Loucy (cell line): Measurements from ENCODE around the gene ARL5C.

Experiments
- H2AFZ ChIP-seq: fragments of 200-600 bp; sonication (generic); 2 replicates; pipeline ENCODE4 v1.6.0; 2016; ENCODE audit warnings: antibody characterized with exemption, mild to moderate bottlenecking, low read length, moderate library complexity
- H3F3A ChIP-seq: fragments of 200-600 bp; 2 replicates; pipeline ENCODE4 v1.6.0; 2016; ENCODE audit warnings: antibody characterized with exemption, low read depth, mild to moderate bottlenecking
- H3K27me3 ChIP-seq: fragments of 200-600 bp; sonication (generic); 2 replicates; pipeline ENCODE4 v1.6.1; 2014; ENCODE audit warnings: low read length, mild to moderate bottlenecking; ENCODE audit not compliant: insufficient read depth, poor library complexity, severe bottlenecking
- H3K36me3 ChIP-seq: fragments of 200-600 bp; sonication (generic); 2 replicates; pipeline ENCODE4 v1.6.1; 2016; ENCODE audit warnings: low read length; ENCODE audit not compliant: insufficient read depth
- H3K4me1 ChIP-seq: fragments of 200-600 bp; sonication (generic); 2 replicates; pipeline ENCODE4 v1.5.1; 2014; ENCODE audit warnings: low read length, mild to moderate bottlenecking; ENCODE audit not compliant: insufficient read depth, poor library complexity, severe bottlenecking
- H3K4me2 ChIP-seq: fragments of 200-600 bp; sonication (generic); 2 replicates; pipeline ENCODE4 v1.6.0; 2014; ENCODE audit warnings: antibody characterized with exemption, low read length, low read depth, mild to moderate bottlenecking; ENCODE audit not compliant: poor library complexity, severe bottlenecking
- H3K4me3 ChIP-seq: fragments of 200-600 bp; sonication (generic); 2 replicates; pipeline ENCODE4 v1.5.1; 2014; ENCODE audit warnings: low read length, mild to moderate bottlenecking, mixed read lengths; ENCODE audit not compliant: poor library complexity, severe bottlenecking
- H3K79me2 ChIP-seq: fragments of 200-600 bp; sonication (generic); 2 replicates; pipeline ENCODE4 v1.6.1; 2014; ENCODE audit warnings: low read length; ENCODE audit not compliant: insufficient read depth
- H3K9ac ChIP-seq: fragments of 200-600 bp; sonication (generic); 2 replicates; pipeline ENCODE4 v1.6.0; 2014; ENCODE audit warnings: mild to moderate bottlenecking, low read depth, low read length, moderate library complexity; ENCODE audit not compliant: poor library complexity, severe bottlenecking
- H3K9me2 ChIP-seq: fragments of 200-600 bp; sonication (generic); replicated peaks from 2 replicates; pipeline ENCODE4 v1.6.1; 2016; ENCODE audit warnings: low read depth, low read length, mixed read lengths
- H3K9me3 ChIP-seq: fragments of 200-600 bp; sonication (generic); 2 replicates; pipeline ENCODE4 v1.6.1; 2014; ENCODE audit warnings: mild to moderate bottlenecking, antibody characterized with exemption, low read length, low read depth; ENCODE audit not compliant: insufficient read depth
- H4K20me1 ChIP-seq: fragments of 200-600 bp; sonication (generic); 2 replicates; pipeline ENCODE4 v1.6.0; 2014; ENCODE audit warnings: antibody characterized with exemption, low read length, mild to moderate bottlenecking; ENCODE audit not compliant: insufficient read depth, poor library complexity, severe bottlenecking
- EZH2phosphoT487 ChIP-seq: fragments of 200-600 bp; IDR thresholded peaks from 2 replicates; pipeline ENCODE4 v1.6.1; 2018; ENCODE audit warnings: antibody characterized with exemption, mild to moderate bottlenecking, moderate library complexity, borderline replicate concordance
- TF ChIP-seq, protein P1 (sequence below): fragments of 200-600 bp; sonication (generic); conservative IDR thresholded peaks from 2 replicates; pipeline ENCODE4 v1.5.1; 2014; ENCODE audit warnings: mild to moderate bottlenecking, antibody characterized with exemption, low read length

Gene ARL5C

GRCh38 chr17:39199820-39200069 is 33.8 kb upstream of the ARL5C start:
- Histone ChIP-seq H3K36me3 (peaks cover 30% of the 10 kb centered on the region), H3K4me3 (peak overlapping the region; percentile 93), H3F3A (peaks cover 11% of the 10 kb centered on the region; the same call in 1 of the 2 replicates), H3K27me3 (peaks cover 4% of the 10 kb centered on the region), H3K9me2 (no peaks in the 10 kb centered on the region), H3K4me2 (peak overlapping the region; percentile 97), H3K4me1 (peaks cover 51% of the 10 kb centered on the region), H3K9me3 (no peaks in the 10 kb centered on the region), H3K79me2 (peaks cover 62% of the 10 kb centered on the region), H2AFZ (peak overlapping the region; percentile 90), H3K9ac (peak overlapping the region; percentile 96), H4K20me1 (peaks cover 52% of the 10 kb centered on the region)
- no peak for TF ChIP-seq EZH2phosphoT487
- TF ChIP-seq, protein P1, sequence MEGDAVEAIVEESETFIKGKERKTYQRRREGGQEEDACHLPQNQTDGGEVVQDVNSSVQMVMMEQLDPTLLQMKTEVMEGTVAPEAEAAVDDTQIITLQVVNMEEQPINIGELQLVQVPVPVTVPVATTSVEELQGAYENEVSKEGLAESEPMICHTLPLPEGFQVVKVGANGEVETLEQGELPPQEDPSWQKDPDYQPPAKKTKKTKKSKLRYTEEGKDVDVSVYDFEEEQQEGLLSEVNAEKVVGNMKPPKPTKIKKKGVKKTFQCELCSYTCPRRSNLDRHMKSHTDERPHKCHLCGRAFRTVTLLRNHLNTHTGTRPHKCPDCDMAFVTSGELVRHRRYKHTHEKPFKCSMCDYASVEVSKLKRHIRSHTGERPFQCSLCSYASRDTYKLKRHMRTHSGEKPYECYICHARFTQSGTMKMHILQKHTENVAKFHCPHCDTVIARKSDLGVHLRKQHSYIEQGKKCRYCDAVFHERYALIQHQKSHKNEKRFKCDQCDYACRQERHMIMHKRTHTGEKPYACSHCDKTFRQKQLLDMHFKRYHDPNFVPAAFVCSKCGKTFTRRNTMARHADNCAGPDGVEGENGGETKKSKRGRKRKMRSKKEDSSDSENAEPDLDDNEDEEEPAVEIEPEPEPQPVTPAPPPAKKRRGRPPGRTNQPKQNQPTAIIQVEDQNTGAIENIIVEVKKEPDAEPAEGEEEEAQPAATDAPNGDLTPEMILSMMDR: no peak

GRCh38 chr17:39198186-39198566 is 32.2 kb upstream of the ARL5C start:
- Histone ChIP-seq H2AFZ (peak overlapping the region; percentile 75), H4K20me1 (peaks cover 62% of the 10 kb centered on the region), H3K9me3 (no peaks in the 10 kb centered on the region), H3K27me3 (peaks cover 4% of the 10 kb centered on the region), H3K9ac (peak overlapping the region; percentile 96), H3F3A (peaks cover 3% of the 10 kb centered on the region; the same call in 1 of the 2 replicates), H3K79me2 (peaks cover 70% of the 10 kb centered on the region), H3K4me2 (peak overlapping the region; percentile 97), H3K4me1 (peaks cover 67% of the 10 kb centered on the region), H3K9me2 (no peaks in the 10 kb centered on the region), H3K36me3 (peaks cover 20% of the 10 kb centered on the region), H3K4me3 (peak overlapping the region; percentile 95)
- TF ChIP-seq, protein P1: no peak
- no peak for TF ChIP-seq EZH2phosphoT487

DNA sequence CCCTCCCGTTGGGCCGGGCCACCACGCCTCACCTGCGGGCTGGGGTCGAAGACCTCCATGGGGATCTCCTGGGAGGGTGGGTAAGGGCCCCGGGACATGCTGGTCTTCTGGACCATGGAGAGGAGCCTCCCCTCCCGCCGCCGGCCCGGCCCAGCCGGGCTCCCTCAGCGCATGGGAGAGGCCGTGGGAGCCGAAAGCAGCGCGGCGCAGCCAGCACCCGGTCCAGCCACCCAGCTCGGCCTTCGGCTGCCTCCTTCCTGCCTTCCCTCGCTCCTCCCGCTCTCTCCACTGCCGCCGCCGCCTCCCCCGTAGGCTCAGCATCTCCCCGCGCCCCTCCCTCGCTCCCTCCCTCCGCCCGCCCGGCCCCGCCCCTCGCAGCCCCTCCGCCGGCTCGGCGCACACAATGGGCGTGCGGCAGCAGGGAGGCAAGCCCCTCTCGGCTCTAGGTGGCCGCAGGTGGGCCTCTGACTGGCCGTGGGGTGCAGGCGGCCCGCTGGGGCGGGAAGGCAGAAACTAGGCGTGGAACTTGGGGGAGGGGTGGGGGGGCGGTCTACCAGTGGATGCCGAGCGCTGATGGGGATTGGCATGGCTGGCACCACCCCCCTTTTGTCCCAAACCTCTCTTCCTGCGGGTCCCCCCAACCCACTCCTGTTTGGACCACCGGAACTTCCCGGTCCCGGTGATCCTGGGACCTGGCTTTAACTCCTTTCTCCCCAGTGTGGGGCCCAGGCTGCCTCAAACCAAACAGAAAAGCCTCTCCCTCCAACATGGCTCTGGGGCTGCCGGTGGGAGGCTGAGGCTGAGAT is 31.6 kb upstream of the ARL5C start, which contains the start of gene CACNB1:
Gene CACNB1 (minus strand): TSS at position 290 of the 806 bp plus-strand sequence. CDS start 174 bp downstream, at position 116.
- Histone ChIP-seq H3K9me3 (no peaks in the 10 kb centered on the region), H3K9me2 (no peaks in the 10 kb centered on the region), H3K9ac (peak within 1 kb of the TSS; percentile 96), H3K79me2 (peaks cover 73% of the 10 kb centered on the region), H3K4me1 (peaks cover 67% of the 10 kb centered on the region), H2AFZ (peak within 1 kb of the TSS; percentile 75), H3K4me3 (peak within 1 kb of the TSS; percentile 95), H3K27me3 (peaks cover 4% of the 10 kb centered on the region), H3F3A (peaks cover 3% of the 10 kb centered on the region; the same call in 1 of the 2 replicates), H3K4me2 (peak within 1 kb of the TSS; percentile 97), H4K20me1 (peaks cover 63% of the 10 kb centered on the region), H3K36me3 (peaks cover 22% of the 10 kb centered on the region)
- no peak for TF ChIP-seq EZH2phosphoT487
- TF ChIP-seq, protein P1: no peak
